Spleen (tissue), 7 donors: ENCODE measurements around the gene SNRNP48.

Source experiments
- CTCF ChIP-seq, 11 experiments: fragments of 200-600 bp in 7 of 11; fragments of 450-650 bp in 4 of 11; sonication (generic) in 4 of 11; IDR thresholded peaks in 8 of 11; conservative IDR thresholded peaks in 3 of 11; 1 replicate in 7 of 11; 2 replicates in 4 of 11; pipeline versions ENCODE4 v1.4.0 to v1.8.0; 2016 to 2021; ENCODE audit warnings: antibody characterized with exemption in 11 of 11, inconsistent platforms in 4 of 11, mild to moderate bottlenecking in 1 of 11
- POLR2A ChIP-seq, 3 donors: fragments of 450-650 bp; IDR thresholded peaks; one replicate each; pipeline ENCODE4 v1.5.1; 2017; ENCODE audit warnings: antibody characterized with exemption in 3 of 3, mild to moderate bottlenecking in 1 of 3
- POLR2AphosphoS5 ChIP-seq, 3 donors: sonication (generic); formaldehyde crosslinking; IDR thresholded peaks; one replicate each; pipeline ENCODE4 v1.5.1; 2017; ENCODE audit warnings: antibody characterized with exemption in 3 of 3
- donor health status: DM: no; HTN: no; CAD: no; lungs with moderate emphysema.
- donor health status: DM: no; HTN: no; CAD: no.
- donor health status: DM: no; HTN: no; CAD: no.

- no peak for TF ChIP-seq CTCF (IDR thresholded peaks at IDR 0.05 in 8 of 11, conservative IDR thresholded peaks at IDR 0.05 in 3 of 11)
- no peak for TF ChIP-seq POLR2A (IDR thresholded peaks at IDR 0.05)
- TF ChIP-seq POLR2AphosphoS5 (IDR thresholded peaks at IDR 0.05), result no peak
These were observed 44.5 kb upstream of the SNRNP48 start for GRCh38 chr6:7545316-7546019.
